Measurements from ENCODE around the gene VTA1. TPM values are rescaled to one million over a fixed set of nuclear protein-coding genes. Genes with fewer than 3 reads are reported as not detected.

Gene VTA1
- total RNA-seq, 2 donors from 2014 or later: 32.6 to 48.0 TPM

Other genes with a start within 250 kb of the VTA1 start
- not detected for gene GJE1, start 14.3 kb upstream of the VTA1 start, total RNA-seq
- gene NMBR, start 141 bp upstream of the VTA1 start, total RNA-seq: not detected
- not detected for gene ADGRG6, start 154.7 kb downstream of the VTA1 start, total RNA-seq